Measurements from ENCODE around the gene PLXNA4.

DNA sequence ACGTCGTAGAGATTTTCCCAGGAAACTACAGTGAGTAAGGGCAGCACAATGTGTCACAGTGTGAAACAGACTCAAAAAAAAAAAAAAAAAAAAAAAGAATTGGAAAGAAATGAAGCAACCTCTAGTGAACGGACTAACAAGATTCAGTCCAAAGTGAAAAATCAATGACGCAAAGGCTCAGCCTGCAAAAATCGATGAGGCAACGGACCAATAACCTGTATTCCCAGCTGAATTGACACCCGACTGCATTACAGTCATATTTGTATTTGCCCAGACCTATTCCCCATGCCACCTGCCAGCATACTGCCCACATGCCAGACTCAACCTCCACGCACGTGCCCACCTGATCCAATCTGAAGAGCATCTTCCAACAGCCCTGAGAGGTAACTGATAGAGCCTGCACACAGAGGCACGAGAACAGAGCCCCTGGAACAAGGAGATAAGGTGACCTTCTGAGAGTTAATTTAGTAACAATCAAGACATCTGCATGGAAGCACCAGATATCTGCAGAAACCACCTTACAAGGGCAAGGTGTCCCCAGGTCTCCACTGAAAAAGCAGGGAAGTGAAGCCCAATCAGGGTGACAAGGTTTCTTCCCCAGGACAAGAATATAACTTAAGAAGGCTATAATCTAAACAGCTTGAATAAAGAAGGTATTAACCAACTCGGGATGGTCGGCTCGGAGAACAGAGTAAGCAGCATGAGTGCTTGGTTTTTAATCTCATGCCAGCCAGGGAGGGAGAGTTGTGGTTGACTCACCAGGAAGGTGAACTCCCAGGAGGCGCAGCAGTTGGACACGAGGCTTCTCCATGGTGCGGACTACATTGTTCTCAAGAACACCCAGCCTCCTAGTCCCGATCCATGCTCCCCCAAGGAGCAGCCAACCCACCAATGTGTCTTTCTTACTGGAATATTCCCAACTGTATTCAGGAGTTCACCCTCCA lies 48.5 kb downstream of the PLXNA4 start:
- TF ChIP-seq YY1 (IDR thresholded peaks at IDR 0.05; ENCODE audit: borderline replicate concordance in 1 of 3, control insufficient read depth in 1 of 3, extremely low read depth in 1 of 3, insufficient read depth in 3 of 3, insufficient read length in 1 of 3, insufficient replicate concordance in 2 of 3, low read depth in 1 of 3, low read length in 2 of 3) (no peak), MAFG (tag; conservative IDR thresholded peaks at IDR 0.05) (no peak), NFE2 (IDR thresholded peaks at IDR 0.05; ENCODE audit: low read depth) (no peak), EP300 (IDR thresholded peaks at IDR 0.05; ENCODE audit: low read length) (no peak), SIN3A (IDR thresholded peaks at IDR 0.05; ENCODE audit: borderline replicate concordance in 2 of 2, control insufficient read depth in 1 of 2, low read depth in 2 of 2, low read length in 2 of 2) (no peak), SOX6 (IDR thresholded peaks at IDR 0.05) (no peak), POLR2AphosphoS2 (IDR thresholded peaks at IDR 0.05; ENCODE audit: low read length) (no peak)
- TF ChIP-seq, protein P1, sequence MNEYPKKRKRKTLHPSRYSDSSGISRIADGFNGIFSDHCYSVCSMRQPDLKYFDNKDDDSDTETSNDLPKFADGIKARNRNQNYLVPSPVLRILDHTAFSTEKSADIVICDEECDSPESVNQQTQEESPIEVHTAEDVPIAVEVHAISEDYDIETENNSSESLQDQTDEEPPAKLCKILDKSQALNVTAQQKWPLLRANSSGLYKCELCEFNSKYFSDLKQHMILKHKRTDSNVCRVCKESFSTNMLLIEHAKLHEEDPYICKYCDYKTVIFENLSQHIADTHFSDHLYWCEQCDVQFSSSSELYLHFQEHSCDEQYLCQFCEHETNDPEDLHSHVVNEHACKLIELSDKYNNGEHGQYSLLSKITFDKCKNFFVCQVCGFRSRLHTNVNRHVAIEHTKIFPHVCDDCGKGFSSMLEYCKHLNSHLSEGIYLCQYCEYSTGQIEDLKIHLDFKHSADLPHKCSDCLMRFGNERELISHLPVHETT (CRISPR knock-in tag; conservative IDR thresholded peaks at IDR 0.05 in 1 of 2, IDR thresholded peaks at IDR 0.05 in 1 of 2): no peak
- TF ChIP-seq, protein P2, sequence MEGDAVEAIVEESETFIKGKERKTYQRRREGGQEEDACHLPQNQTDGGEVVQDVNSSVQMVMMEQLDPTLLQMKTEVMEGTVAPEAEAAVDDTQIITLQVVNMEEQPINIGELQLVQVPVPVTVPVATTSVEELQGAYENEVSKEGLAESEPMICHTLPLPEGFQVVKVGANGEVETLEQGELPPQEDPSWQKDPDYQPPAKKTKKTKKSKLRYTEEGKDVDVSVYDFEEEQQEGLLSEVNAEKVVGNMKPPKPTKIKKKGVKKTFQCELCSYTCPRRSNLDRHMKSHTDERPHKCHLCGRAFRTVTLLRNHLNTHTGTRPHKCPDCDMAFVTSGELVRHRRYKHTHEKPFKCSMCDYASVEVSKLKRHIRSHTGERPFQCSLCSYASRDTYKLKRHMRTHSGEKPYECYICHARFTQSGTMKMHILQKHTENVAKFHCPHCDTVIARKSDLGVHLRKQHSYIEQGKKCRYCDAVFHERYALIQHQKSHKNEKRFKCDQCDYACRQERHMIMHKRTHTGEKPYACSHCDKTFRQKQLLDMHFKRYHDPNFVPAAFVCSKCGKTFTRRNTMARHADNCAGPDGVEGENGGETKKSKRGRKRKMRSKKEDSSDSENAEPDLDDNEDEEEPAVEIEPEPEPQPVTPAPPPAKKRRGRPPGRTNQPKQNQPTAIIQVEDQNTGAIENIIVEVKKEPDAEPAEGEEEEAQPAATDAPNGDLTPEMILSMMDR (IDR thresholded peaks at IDR 0.05 in 2 of 3, conservative IDR thresholded peaks at IDR 0.05 in 1 of 3; ENCODE audit: insufficient read depth in 2 of 3, low read depth in 1 of 3, low read length in 3 of 3): no peak
